Activated T-cell treated with anti-CD3 and anti-CD28 coated beads, Interleukin-2, amount 50 U/mL, for 1 hour (primary cell): ENCODE data around the gene LLPH.

Experiments
- DNase-seq: peaks from one replicate; pipeline ENCODE4 v3.0.0-alpha.2; 2020

The LLPH gene

DNA sequence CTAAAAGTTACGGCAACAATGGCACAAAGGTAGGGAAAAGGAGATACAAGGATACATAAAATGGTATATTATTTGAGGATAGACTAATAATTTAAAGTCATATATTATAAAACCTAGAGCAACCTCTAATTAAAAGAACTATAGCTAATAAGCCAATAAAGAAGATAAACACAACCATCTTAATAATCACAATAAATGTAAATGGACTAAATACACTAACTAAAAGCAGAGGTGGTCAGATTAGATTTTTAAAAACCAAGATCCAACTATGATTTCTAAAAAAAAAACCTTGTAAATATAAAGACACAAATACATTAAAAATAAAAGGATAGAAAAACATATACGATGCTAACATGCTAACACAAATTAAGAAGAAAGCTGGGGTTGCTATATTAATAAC lies 10.7 kb upstream of the LLPH start:
- no peak for DNase-seq

DNA sequence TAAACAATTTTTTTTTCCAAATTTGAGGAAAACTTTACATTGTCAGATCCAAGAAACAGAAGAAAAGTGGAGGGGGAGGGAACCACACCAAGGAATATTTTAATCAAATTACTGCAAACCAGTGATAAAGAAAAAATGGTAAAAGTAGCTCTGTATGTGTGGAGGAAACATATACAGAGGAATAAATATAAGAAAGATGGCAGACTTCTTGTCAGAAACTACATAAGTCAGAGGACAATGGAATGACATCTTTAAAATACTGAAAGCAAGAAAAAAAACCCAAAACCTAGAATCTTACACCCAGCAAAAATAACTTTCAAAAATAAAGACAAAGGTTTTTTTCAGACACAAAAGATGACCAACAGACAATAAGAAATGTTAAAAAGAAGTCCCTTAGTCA lies 10.2 kb upstream of the LLPH start:
- DNase-seq, result no peak

GRCh38 chr12:66139328-66139727 lies 8.8 kb upstream of the LLPH start:
- DNase-seq, result no peak

- no peak for DNase-seq
These were observed 7.4 kb upstream of the LLPH start for GRCh38 chr12:66137937-66138336.

GRCh38 chr12:66132408-66132807 lies 1.9 kb upstream of the LLPH start:
- DNase-seq, result no peak

DNA sequence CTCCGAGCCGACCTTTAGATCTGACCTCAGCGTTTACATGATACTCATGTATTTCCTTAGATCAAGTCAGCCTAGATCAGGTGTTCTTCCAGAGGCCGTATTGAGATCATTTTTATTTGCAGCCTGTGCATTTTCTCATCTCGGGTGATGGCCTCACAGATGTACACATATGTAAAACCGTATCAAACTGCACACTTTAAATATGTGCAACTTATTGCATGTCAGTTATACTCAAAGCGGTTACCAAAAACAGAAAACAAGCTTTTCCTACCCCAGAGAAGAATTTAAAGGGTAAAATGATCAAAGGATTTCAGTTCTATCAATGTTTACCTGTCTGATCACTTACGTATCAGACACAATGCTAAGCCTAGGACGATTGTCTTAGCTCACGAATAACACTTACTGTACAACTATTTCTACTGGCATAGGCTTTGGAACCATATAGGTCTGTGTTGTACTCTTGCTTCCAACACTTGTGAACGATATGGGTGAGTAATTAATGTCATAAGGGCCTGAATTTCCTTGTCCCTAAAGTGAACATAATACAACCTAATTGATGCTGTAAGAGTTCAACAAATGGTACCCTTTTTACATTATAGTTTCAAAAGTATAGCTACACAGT lies 628 bp upstream of the LLPH start:
- no peak for DNase-seq

- no peak for DNase-seq
These were observed 650 bp downstream of the LLPH start for GRCh38 chr12:66129934-66130266.

GRCh38 chr12:66127650-66128049 lies 2.9 kb downstream of the LLPH start:
- DNase-seq, result no peak

DNA sequence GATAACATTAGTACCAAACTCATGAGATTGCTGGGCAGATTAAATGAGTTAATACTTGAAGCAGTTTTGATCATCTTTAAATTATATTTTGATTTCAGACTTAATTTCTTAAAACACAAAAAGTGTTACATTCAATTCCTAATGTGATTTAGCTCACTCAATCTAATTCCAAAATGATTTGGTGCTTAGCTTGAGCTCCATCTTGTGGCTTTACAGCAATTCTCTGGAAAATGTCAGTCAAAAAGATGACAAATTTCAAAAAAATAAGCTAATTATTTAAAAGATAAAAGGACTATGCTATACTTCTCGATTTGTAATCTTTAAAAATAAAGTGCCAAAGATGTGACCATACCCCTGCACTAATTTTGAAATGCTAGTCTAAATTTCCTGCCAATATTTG lies 10.1 kb downstream of the LLPH start:
- no peak for DNase-seq

DNA sequence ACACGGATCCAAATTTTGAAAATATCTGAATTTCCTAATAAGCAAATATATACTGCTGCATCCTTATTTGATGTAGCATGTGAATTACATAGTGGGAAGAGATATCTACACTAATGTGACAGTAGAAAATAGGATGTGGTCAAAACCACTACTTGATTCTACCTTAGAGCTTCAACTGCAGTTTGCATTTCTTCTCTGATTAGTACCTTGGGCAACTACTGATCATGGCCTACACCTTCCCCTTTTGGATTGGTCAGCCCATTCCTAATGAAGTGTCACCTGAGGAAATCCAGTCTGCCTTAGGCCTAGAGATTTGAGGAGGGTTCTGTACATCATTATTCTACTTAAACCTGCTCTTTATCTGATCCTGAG lies 10.7 kb downstream of the LLPH start:
- DNase-seq, result no peak

DNA sequence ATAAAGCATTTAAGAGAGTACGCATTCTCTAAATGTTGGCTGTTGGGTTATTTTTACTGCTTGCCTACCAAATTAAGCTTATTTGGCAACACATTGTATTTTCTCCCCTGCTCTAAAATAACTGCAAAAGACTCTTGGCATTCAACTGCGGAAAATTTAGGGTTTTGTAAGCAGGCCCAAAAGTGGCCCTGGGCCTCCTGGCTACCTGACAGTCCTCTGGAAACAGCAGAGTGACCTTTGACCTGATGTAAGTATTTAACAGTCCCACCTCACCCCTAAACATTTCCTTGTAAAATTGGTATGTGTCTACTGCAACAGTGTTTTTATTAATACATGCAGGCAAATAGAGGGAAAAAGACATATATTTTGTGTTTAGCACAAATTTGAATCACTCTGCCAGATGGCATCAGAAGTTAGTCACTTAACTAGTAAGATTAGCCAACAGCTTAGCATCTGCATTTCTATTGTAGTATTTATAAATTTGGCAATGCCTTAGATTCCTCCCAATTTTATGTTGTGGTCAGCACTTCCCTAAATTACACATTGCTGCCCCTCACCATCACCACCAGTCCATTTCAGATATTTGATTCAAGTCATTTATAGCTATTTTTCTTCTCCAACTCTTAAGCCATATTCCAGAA lies 11.2 kb downstream of the LLPH start:
- no peak for DNase-seq

GRCh38 chr12:66118240-66118891 lies 12.2 kb downstream of the LLPH start:
- DNase-seq, result no peak

GRCh38 chr12:66117242-66117641 lies 13.3 kb downstream of the LLPH start:
- no peak for DNase-seq

GRCh38 chr12:66115071-66115600 lies 15.4 kb downstream of the LLPH start:
- no peak for DNase-seq

DNA sequence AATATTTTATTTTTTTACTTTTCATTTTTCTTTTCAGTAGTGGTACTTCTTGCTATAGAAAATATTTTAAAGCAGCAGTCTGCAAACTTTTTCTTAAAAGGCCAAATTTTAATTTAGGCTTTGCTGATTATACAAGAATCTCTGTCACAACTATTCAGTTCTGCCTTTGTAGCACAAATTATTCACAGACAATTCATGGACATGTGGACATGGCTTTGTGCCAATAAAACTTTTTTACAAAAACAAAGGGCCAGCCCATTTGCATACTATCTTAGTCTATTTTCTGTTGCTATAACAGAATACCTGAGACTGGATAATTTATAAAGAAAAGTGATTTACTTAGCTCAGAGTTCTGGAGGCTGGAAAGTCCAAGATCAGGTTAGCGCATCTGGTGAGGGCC lies 17.1 kb downstream of the LLPH start:
- DNase-seq, result no peak

- DNase-seq, result no peak
These were observed 18.9 kb downstream of the LLPH start for GRCh38 chr12:66111605-66112004.

- no peak for DNase-seq
These were observed 21.5 kb downstream of the LLPH start for GRCh38 chr12:66109056-66109455.

GRCh38 chr12:66108386-66108785 lies 22.2 kb downstream of the LLPH start:
- DNase-seq, result no peak

DNA sequence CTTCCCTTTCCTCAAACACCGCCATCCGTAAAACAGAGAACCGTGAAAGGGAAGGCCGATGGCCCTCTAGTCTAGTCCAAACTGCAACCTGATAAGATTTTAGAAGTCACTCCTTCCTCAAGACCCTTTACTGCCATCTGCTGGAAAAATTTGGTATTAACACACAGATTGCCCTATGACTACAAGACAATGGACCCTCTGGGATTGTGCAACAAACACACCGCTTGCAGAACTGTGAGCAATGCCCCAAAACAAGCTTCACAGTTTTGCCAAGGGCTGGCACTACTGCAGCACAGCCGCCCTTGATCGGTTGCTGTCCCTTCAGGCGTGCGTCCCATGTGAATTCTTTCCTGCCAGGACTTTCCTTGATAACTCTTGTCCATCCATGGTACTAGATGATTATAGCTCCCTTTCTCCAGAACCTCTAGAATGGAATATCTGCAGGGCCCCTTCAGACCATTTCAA lies 23.1 kb downstream of the LLPH start:
- peak; percentile 30 for DNase-seq

GRCh38 chr12:66103016-66103913 lies 27.3 kb downstream of the LLPH start:
- DNase-seq, result no peak

DNA sequence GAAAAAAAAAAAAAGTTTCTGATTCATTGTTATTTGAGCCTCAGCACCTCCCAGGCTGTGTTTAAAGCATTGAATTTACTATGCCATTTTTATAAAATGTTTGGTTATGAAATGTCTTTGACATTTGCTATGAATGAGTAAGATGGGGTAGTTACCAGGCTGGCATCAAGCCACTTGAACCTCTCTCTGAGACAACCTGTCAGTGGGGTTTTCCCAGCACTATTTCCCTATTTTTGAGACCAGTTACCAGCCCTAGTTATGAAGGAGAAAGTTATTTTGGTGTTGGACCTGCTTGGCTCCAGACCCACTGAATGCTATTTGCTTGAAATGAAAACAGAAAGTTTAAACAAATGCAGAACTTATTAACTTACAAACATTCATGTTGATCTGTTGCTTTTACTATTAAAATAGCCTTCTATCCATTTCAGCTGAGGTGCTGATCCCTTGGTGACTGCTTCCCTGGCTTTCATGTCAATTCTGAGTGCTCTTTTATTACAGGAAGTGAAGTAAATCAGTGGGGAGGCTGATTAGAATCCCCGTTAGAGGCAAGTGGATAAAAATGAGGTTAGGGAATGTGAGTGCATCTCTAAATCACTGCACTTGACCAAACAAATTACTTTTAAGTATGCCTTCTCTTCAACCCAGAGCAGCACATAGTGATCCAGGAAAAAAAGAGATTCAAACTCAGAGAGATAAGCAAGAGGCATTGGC lies 37.8 kb downstream of the LLPH start:
- DNase-seq, result no peak

DNA sequence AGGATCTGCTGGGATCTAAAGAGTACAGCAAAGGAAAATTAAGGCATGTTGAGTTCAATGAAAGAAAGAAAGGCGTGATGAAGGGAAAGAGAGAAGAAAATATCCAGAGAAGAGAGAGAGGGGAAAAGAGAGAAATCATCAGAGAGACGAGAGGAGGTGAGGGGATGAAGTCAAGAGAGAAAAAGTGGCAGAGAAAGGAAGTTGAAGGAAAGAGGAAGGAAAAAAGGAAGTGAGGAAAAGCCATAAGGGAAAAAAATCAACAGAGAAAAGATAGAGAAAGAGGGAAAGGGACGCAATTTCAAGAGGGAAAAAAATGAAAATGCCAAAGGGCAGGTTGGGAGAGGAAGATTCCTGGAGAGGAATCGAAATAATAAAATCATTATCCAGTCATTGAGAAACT lies 40.4 kb downstream of the LLPH start:
- no peak for DNase-seq
